Measurements from ENCODE around the gene MCL1.
"Not testable (repeated sequence)": the region's sequence is repeated elsewhere in the genome, so short reads cannot be mapped to it uniquely, and the experiment has no call there.

MCL1 gene

DNA sequence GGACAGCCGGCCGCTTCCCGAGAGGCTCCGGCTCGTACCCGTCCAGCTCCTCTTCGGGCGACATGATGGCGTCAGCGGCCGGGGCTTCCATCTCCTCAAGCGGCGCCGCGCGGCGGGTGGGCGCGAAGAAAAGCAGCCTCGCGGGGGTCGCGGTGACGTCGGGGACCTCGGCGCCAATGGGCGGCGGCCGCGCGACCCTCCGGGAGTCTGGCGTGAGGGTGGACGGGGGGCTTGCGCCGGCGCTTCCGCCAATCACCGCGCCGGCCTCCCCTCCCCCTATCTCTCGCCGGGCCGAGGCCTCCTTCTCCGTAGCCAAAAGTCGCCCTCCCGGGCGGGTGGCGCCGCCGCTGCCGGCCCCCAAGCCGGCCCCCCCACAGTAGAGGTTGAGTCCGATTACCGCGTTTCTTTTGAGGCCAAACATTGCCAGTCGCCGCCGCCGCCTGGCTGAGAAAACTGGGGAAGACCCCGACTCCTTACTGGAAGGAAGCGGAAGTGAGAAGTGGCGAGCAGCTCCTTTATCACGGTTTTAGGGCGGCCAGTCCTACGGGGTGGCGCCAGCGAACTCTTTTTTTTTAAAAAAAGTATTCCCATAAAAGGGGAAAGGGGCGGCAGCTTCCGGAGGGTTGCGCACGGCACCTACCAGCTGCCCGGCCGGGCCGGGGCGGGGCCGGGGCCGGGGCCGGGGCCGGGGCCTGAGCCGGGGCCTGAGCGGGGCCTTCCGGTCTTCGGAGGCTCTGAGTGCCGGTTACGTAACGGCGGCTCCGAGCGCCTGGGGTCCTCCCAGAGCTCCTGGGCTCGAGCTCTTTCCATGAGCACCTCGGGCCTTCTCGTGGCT is at the start of gene MCL1:
Gene MCL1 (minus strand): TSS at position 501 of the 835 bp plus-strand sequence. CDS start 80 bp downstream, at position 421.
- peak; percentile 80 to 82 for DNase-seq (ENCODE audit: low read depth in 2 of 2, low spot score in 1 of 2)

GRCh38 chr1:150628766-150629114 is 49.3 kb upstream of the MCL1 start:
- DNase-seq (ENCODE audit: low read depth in 2 of 2, low spot score in 1 of 2): no peak

DNA sequence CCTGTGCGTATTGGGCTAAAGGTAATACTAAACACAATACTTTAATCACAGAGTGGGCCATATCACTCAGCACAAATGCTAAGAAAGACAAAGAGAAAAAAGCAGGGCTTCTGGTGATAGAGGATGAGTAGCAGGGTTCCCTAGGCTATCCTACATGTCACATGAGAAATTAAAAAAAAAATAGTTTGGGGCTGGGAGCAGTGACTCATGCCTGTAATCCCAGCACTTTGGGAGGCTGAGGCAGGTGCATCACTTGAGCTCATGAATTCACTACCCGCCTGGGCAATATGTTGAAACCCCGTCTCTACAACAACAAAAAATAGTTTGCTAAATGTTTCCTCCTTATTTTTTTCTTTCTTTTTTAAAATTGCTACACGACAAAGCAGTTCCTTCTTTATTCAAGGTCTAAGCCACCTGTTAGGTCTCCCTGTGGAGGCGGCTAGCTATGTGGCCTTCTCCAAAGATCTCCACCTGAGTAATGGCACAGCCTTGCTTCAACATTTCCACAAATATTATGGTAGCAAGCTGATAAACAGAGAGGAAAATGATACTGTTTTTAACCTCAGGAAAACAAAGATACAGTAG is 48.5 kb upstream of the MCL1 start:
- DNase-seq (ENCODE audit: low read depth in 2 of 2, low spot score in 1 of 2): no peak

DNA sequence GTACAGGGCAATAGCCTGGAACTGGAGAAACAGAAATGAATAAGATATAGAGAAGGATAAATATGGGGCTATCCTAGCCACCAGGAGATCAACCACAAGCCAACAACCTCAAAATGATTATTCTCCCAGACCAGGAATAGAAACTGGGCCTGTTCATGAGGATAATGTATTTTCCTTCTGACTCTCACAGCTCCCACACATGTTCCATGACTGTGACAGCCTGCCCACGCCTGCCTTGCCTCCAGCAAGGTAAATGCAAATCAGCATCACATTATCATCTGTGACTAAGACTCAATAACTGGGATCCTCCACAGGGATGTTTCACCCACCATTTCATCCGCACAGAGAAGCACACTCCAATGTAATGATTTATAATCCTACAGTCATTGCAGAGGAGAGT is 46.7 kb upstream of the MCL1 start:
- no peak for DNase-seq (ENCODE audit: low read depth in 2 of 2, low spot score in 1 of 2)

GRCh38 chr1:150624546-150624945 is 45.1 kb upstream of the MCL1 start:
- not testable (repeated sequence) for DNase-seq (ENCODE audit: low read depth in 2 of 2, low spot score in 1 of 2)

GRCh38 chr1:150624134-150624533 is 44.7 kb upstream of the MCL1 start:
- DNase-seq (ENCODE audit: low read depth in 2 of 2, low spot score in 1 of 2): not testable (repeated sequence)

DNA sequence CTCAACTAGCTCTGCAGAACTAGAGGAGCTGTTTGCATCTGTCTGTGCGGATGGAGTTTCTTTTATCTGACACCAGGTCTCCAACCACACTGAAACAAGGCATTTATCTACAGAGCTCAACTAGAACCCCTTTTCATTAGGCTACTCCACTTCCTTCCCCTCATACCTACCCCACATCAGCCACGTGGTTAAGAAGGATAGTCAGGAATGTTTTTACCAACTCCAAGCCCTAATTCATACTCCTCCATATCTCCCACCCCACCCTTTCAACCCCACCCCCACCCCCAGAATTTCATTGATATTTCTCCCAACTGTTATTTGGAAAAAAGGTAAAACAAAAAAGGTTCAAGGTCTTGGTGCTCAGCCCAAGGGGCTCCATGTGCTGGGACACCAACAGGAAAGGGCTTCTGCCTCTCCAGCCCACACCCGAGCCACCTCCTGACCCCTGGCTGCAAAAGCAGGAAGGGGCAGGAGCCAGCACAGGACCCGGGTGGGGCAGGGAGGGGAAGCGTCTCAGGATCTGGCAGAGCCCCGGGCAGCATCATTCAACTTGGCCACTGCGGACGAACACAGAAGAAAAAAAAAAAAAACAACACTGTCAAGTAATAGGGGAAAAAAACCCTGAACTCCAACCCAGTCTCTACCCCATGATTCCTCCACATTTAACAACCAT is 43.0 kb upstream of the MCL1 start:
- no peak for DNase-seq (ENCODE audit: low read depth in 2 of 2, low spot score in 1 of 2)

- peak in 1 of 2 donors; percentile 43 for DNase-seq (ENCODE audit: low read depth in 2 of 2, low spot score in 1 of 2)
Observed at GRCh38 chr1:150621497-150622302, 42.3 kb upstream of the MCL1 start.

DNA sequence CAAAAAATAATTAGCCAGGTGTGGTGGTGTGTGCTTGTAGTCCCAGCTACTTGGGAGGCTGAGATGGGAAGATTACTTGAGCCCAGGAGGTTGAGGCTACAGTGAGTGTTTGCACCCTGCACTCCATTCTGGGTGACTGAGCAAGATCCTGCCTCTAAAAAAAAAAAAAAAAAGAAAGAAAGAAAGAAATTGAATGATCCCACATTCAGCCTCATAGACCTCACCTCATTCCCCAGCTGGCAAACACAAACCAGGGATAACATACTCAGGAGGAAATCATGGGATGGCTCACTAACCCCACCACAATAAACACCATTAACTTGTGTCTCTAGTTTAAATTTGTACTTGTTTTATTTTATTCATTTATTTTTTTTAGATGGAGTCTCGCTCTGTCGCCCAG is 41.5 kb upstream of the MCL1 start:
- no peak for DNase-seq (ENCODE audit: low read depth in 2 of 2, low spot score in 1 of 2)

- DNase-seq (ENCODE audit: low read depth in 2 of 2, low spot score in 1 of 2): no peak
Observed at GRCh38 chr1:150619576-150620509, 40.4 kb upstream of the MCL1 start.

GRCh38 chr1:150615346-150616201 is 36.2 kb upstream of the MCL1 start:
- DNase-seq (ENCODE audit: low read depth in 2 of 2, low spot score in 1 of 2): no peak

GRCh38 chr1:150613061-150613920 is 33.9 kb upstream of the MCL1 start:
- peak; percentile 20 to 31 for DNase-seq (ENCODE audit: low read depth in 2 of 2, low spot score in 1 of 2)

DNA sequence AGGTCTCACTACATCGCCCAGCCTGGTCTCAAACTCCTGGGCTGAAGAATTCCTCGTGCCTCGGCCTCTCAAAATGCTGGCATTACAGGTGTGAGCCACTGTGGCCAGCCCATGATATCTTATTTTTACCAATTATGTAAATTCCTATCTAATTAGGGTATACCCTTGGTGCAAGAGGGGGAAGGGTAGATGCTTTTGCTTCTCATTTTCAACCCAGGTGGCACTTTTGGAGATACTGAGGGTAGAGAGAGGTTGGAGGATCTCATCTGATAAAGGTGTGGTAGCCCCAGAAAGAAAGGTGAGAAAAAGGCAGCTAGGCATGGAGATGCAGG is 32.6 kb upstream of the MCL1 start:
- no peak for DNase-seq (ENCODE audit: low read depth in 2 of 2, low spot score in 1 of 2)

DNA sequence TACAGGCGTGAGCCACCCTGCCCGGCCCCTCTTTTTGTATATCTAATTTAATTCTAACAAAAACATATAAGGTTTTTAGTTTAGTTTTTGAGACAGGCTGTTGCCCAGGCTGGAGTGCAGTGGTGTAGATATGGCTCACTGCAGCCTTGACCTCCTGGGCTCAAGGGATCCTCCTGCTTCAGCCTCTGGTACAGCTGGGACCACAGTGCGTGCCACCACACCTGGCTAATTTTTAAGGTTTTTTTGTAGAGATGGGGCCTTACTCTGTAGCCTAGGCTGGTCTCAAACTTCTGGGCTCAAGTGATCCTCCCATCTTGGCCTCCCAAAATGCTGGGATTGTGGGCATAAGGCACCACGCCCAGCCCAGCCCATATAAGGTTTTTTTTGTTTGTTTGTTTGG is 31.2 kb upstream of the MCL1 start:
- DNase-seq (ENCODE audit: low read depth in 2 of 2, low spot score in 1 of 2): no peak

DNA sequence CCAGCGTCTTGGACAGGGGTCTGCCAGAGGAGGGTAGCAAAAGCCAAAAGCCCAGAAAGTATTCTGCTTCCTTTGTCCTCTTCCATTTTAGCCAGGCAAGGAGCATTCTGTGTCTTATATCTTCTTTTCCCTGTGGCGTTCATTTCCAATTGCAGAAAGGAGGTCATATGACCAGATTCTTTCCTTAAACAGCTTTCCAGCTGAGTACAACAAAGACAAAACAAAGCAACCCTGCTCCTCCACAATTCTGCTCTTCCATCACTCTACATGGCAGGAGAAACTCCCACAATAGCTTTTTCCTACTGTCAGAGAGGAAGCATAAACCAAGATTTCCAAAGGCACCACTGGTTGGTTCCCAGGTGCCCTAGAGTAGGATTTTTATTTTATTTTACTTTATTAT is 30.3 kb upstream of the MCL1 start:
- no peak for DNase-seq (ENCODE audit: low read depth in 2 of 2, low spot score in 1 of 2)

DNA sequence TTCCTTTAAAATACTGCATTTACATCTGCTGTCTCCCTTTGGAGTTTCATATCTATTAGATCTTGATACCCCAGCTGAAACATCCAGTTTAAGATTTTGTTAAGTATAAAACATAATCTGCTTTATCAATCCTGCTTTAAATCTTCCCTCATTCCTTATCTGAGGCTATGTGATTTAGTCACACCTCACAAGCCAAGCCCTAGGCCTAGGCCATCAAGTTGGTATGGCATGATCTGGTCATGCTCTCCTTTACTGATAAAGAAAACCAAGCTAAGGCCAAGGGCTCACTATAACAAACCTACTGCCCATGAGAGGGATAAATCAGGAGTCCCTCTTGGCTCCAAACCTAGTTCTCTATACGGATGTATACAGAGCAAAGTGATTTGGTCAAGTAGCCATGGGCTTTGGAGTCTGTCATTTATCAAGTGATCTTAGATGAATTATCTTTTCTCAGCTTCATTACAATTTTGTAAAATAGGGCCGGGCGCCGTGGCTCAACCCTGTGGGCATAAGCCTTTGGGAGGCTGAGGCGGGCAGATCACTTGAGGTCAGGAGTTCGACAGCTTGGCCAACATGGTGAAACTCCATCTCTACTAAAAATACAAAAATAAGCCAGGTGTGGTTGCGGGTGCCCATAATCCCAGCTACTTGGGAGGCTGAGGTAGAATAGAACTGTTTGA is 27.2 kb upstream of the MCL1 start:
- DNase-seq (ENCODE audit: low read depth in 2 of 2, low spot score in 1 of 2): no peak

DNA sequence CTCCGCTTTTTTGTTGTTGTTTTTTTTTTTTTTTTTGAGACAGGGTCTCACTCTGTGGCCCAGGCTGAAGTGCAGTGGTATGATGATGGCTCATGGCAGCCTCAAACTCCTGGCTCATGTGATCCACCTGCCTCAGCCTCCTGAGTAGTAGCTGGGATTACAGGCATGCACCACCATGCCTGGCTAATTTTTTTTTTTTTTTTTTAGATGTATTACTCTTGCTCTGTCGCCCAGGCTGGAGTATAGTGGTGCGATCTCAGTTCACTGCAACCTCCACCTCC is 26.0 kb upstream of the MCL1 start:
- not testable (repeated sequence) for DNase-seq (ENCODE audit: low read depth in 2 of 2, low spot score in 1 of 2)

DNA sequence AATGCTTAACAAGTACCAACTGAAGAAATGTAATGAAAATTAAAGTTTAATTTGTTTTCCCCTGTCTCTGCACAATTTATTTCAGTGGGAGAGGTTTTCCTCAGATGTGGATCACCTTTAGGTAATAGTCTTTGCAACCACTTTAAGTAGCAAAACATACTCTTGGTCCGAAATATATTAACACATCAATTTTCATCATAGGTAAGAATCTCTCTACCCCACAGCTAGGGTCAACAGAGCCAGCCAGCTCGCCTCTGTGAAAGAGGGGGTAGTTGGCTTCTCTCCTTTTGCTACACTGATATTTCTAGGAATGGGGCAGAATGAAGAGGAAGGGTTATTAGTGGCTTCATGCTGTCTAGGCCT is 24.8 kb upstream of the MCL1 start:
- DNase-seq (ENCODE audit: low read depth in 2 of 2, low spot score in 1 of 2): no peak
